ENCODE data around the gene SPPL3. TPM values are rescaled to one million over a fixed set of nuclear protein-coding genes. Genes with fewer than 3 reads are reported as not detected.

Gene SPPL3
- total and polyA plus RNA-seq, 2 experiments from 2014 or later, result 20.0 to 67.3 TPM

DNA sequence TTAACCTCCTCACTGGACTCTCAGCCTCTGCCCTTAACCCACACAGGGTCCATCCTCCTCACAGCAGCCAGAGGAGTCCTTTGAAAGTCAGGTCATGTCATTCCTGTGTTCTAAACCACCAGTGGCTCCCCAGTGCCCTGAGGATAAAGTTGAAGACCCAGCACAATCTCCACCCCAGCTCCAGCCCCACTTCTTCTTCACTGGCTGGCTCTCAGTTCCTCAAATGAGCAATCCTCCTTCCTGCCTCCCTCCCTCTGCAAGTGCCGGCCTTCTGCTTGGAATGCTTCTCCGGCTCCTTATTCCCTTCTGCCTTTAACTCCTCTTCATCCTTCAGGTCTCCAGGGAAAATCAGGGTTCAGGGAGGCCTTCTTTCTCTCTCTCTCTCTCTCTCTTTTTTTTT is 32.0 kb upstream of the SPPL3 start:
- H3K27me3 ChIP-seq, result no peaks in the 10 kb centered on the region

DNA sequence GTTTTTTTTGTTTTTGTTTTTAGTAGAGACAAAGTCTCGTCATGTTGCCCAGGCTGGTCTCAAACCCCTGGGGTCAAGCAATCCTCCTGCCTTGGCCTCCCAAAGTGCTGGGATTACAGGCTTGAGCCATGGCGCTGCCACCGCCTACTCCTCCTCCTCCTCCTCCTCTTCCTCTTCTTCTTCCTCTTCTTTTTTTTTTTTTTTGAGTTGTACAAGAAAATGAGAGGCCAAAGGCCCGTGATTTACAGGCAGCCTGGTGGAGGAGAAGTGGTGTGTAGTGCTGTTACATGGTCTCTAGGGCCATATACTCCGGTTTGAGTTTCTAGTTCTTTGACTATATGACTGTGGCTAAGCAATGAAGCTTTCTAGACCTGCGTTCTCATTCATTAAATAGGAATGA is 29.6 kb upstream of the SPPL3 start:
- 90% methylated on average over 6 of the region's 6 CpGs for WGBS (ENCODE audit: low lambda C conversion rate, missing lambda C conversion rate)
- H3K27me3 ChIP-seq, result no peaks in the 10 kb centered on the region
- H3K36me3 ChIP-seq (replicated peaks; ENCODE audit: insufficient read depth, low read depth), result no peaks in the 10 kb centered on the region
- no peak overlapping the region for H3K4me3 ChIP-seq
- H3K4me2 ChIP-seq, result no peak overlapping the region
- H2AFZ ChIP-seq, result no peak overlapping the region
- DNase-seq (ENCODE audit: low spot score), result no peak
- H3K9me3 ChIP-seq (ENCODE audit: low read depth), result no peaks in the 10 kb centered on the region
- TF ChIP-seq EZH2phosphoT487 (IDR thresholded peaks at IDR 0.05; ENCODE audit: low read depth, severe bottlenecking, unreplicated experiment) (no peak), EZH2 (IDR thresholded peaks at IDR 0.05; ENCODE audit: borderline replicate concordance) (no peak)
- TF ChIP-seq, protein P1, sequence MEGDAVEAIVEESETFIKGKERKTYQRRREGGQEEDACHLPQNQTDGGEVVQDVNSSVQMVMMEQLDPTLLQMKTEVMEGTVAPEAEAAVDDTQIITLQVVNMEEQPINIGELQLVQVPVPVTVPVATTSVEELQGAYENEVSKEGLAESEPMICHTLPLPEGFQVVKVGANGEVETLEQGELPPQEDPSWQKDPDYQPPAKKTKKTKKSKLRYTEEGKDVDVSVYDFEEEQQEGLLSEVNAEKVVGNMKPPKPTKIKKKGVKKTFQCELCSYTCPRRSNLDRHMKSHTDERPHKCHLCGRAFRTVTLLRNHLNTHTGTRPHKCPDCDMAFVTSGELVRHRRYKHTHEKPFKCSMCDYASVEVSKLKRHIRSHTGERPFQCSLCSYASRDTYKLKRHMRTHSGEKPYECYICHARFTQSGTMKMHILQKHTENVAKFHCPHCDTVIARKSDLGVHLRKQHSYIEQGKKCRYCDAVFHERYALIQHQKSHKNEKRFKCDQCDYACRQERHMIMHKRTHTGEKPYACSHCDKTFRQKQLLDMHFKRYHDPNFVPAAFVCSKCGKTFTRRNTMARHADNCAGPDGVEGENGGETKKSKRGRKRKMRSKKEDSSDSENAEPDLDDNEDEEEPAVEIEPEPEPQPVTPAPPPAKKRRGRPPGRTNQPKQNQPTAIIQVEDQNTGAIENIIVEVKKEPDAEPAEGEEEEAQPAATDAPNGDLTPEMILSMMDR (IDR thresholded peaks at IDR 0.05; ENCODE audit: poor library complexity), result no peak
- H3K4me1 ChIP-seq (ENCODE audit: insufficient read depth), result no peaks in the 10 kb centered on the region
- H3K79me2 ChIP-seq, result no peaks in the 10 kb centered on the region
- no peak overlapping the region for H3K27ac ChIP-seq
- no peaks in the 10 kb centered on the region for H4K20me1 ChIP-seq (ENCODE audit: insufficient read depth, poor library complexity, severe bottlenecking)
- no peaks in the 10 kb centered on the region for H3K9me2 ChIP-seq (replicated peaks; ENCODE audit: insufficient read depth)

More for the DNA sequence above, 32.0 kb upstream of the SPPL3 start:
- TF ChIP-seq EZH2 (IDR thresholded peaks at IDR 0.05; ENCODE audit: borderline replicate concordance), result no peak
- no peak for TF ChIP-seq EZH2phosphoT487 (IDR thresholded peaks at IDR 0.05; ENCODE audit: low read depth, severe bottlenecking, unreplicated experiment)
- TF ChIP-seq, protein P1 (IDR thresholded peaks at IDR 0.05; ENCODE audit: poor library complexity), result no peak
- no peak overlapping the region for H3K4me2 ChIP-seq
- DNase-seq (ENCODE audit: low spot score), result no peak
- WGBS (ENCODE audit: low lambda C conversion rate, missing lambda C conversion rate), result 71% methylated on average over 2 of the region's 2 CpGs
- no peaks in the 10 kb centered on the region for H3K36me3 ChIP-seq (replicated peaks; ENCODE audit: insufficient read depth, low read depth)
- no peak overlapping the region for H2AFZ ChIP-seq
- H3K27ac ChIP-seq, result no peak overlapping the region
- H4K20me1 ChIP-seq (ENCODE audit: insufficient read depth, poor library complexity, severe bottlenecking), result no peaks in the 10 kb centered on the region
- no peaks in the 10 kb centered on the region for H3K9me3 ChIP-seq (ENCODE audit: low read depth)
- H3K4me3 ChIP-seq, result no peak overlapping the region
- H3K4me1 ChIP-seq (ENCODE audit: insufficient read depth), result no peaks in the 10 kb centered on the region
- H3K9me2 ChIP-seq (replicated peaks; ENCODE audit: insufficient read depth), result no peaks in the 10 kb centered on the region
- H3K79me2 ChIP-seq, result no peaks in the 10 kb centered on the region

DNA sequence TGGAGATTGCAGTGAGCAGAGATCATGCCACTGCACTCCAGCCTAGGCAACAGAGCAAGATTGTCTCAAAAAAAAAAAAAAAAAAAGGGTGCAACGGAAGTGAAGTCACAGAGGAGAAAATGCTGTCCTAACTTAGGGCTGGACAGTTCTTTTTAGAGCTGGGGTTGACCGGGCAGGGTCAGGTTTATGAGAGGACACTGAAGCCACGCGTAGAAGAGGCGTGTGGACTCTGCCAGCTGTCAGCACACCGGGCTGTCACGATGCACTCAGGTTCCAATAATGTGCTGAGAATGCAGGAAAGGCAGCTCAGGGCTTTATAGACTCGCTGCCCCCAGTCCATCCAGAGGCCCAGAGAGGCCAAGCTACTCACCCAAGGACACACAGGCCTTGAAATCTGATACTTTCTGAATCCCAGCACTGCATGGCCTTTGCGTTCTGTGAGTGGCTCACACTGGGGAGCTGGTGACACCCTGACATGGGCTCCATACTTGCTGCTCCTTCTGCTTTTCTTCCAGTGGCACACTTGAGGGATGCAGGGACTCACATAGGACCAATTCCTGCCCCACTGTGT is 28.9 kb upstream of the SPPL3 start:
- no peak overlapping the region for H2AFZ ChIP-seq
- no peak overlapping the region for H3K27ac ChIP-seq
- no peaks in the 10 kb centered on the region for H3K4me1 ChIP-seq (ENCODE audit: insufficient read depth)
- H3K79me2 ChIP-seq, result no peaks in the 10 kb centered on the region
- no peak for DNase-seq (ENCODE audit: low spot score)
- no peak overlapping the region for H3K4me2 ChIP-seq
- no peaks in the 10 kb centered on the region for H3K9me2 ChIP-seq (replicated peaks; ENCODE audit: insufficient read depth)
- WGBS (ENCODE audit: low lambda C conversion rate, missing lambda C conversion rate), result 78% methylated on average over 9 of the region's 9 CpGs
- no peaks in the 10 kb centered on the region for H3K9me3 ChIP-seq (ENCODE audit: low read depth)
- H3K36me3 ChIP-seq (replicated peaks; ENCODE audit: insufficient read depth, low read depth), result no peaks in the 10 kb centered on the region
- no peaks in the 10 kb centered on the region for H4K20me1 ChIP-seq (ENCODE audit: insufficient read depth, poor library complexity, severe bottlenecking)
- no peaks in the 10 kb centered on the region for H3K27me3 ChIP-seq
- TF ChIP-seq EZH2 (IDR thresholded peaks at IDR 0.05; ENCODE audit: borderline replicate concordance) (no peak), EZH2phosphoT487 (IDR thresholded peaks at IDR 0.05; ENCODE audit: low read depth, severe bottlenecking, unreplicated experiment) (no peak)
- TF ChIP-seq, protein P1 (IDR thresholded peaks at IDR 0.05; ENCODE audit: poor library complexity), result no peak
- no peak overlapping the region for H3K4me3 ChIP-seq

All from hepatocyte (in vitro differentiated cells).